ENCODE measurements around the gene TMEM41B. TPM values are rescaled to one million over a fixed set of nuclear protein-coding genes. Genes with fewer than 3 reads are reported as not detected.
"Not testable (repeated sequence)": the region's sequence is repeated elsewhere in the genome, so short reads cannot be mapped to it uniquely, and the experiment has no call there.

TMEM41B gene, protein sequence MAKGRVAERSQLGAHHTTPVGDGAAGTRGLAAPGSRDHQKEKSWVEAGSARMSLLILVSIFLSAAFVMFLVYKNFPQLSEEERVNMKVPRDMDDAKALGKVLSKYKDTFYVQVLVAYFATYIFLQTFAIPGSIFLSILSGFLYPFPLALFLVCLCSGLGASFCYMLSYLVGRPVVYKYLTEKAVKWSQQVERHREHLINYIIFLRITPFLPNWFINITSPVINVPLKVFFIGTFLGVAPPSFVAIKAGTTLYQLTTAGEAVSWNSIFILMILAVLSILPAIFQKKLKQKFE
- total RNA-seq: 10 to 100 TPM; 30.5 to 41.1 (median 39.4) TPM

DNA sequence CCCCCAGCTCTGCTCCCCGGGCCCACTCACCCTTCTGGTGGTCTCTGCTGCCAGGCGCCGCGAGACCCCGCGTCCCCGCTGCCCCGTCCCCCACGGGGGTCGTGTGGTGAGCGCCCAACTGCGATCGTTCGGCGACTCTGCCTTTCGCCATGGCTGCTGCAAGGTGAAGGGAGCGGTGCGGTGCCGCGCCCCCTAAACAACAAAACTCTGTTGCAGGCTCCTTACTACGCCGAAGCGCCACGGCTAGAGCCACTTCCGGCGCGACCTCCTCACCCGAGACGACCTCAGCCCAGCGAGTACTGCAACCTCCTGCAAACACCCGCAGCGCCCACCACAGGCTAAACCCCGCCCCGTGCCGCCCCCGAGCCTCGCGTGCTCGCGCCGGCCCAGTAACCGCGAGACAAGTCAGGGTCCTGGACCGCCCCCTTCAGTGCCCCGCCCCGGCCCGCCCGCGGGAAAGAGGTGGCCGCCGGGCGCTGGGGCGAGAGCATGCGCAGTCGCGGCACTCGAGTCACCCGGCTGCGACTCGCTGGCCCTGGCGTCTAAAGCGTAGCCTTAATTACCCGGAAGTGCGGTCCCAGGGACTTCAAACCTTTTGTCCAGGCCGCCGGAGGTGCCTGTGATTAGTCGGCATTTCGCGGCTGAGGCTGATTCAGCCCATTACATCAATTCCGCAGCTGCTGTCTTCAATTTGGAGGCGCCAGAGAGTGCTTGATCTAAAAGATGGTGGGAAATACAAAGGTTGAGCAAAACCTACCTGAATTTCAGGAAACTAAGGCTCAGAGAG lies at the start of gene TMEM41B:
Gene TMEM41B (minus strand): TSS at position 303 of the 787 bp plus-strand sequence. CDS start 152 bp downstream, at position 151.
- TF ChIP-seq POLR2A (IDR thresholded peaks at IDR 0.05): no peak
- TF ChIP-seq CTCF (IDR thresholded peaks at IDR 0.05): no peak
- intact Hi-C loops (cut with DNase I; ENCODE audit: low total_unique reads): no loop called here
- peak within 1 kb of the TSS; percentile 100 for H3K4me3 ChIP-seq (ENCODE audit: low read depth, poor library complexity, severe bottlenecking)
- DNase-seq (ENCODE audit: low spot score in 2 of 2): peak; percentile 96 to 99
- 1% methylated on average over 23 to 45 of the region's 71 CpGs for WGBS, 2 donors

- intact Hi-C loops (cut with DNase I; ENCODE audit: low total_unique reads): no loop called here
- DNase-seq (ENCODE audit: low spot score in 2 of 2): peak in 1 of 2 donors; percentile 67
- no peak overlapping the region for H3K4me3 ChIP-seq (ENCODE audit: low read depth, poor library complexity, severe bottlenecking)
- TF ChIP-seq POLR2A (IDR thresholded peaks at IDR 0.05) (no peak), CTCF (IDR thresholded peaks at IDR 0.05) (no peak)
- WGBS, 2 donors: 56 to 72% methylated on average over 2 of the region's 2 CpGs
These were observed 48.0 kb upstream of the TMEM41B start for GRCh38 chr11:9362393-9362863.

GRCh38 chr11:9360862-9361622 lies 46.6 kb upstream of the TMEM41B start:
- DNase-seq (ENCODE audit: low spot score in 2 of 2): peak in 1 of 2 donors; percentile 18
- intact Hi-C loops (cut with DNase I; ENCODE audit: low total_unique reads); H3K4me3 ChIP-seq (ENCODE audit: low read depth, poor library complexity, severe bottlenecking): not testable (repeated sequence)
- 74 to 77% methylated on average over 13 of the region's 13 CpGs for WGBS, 2 donors

DNA sequence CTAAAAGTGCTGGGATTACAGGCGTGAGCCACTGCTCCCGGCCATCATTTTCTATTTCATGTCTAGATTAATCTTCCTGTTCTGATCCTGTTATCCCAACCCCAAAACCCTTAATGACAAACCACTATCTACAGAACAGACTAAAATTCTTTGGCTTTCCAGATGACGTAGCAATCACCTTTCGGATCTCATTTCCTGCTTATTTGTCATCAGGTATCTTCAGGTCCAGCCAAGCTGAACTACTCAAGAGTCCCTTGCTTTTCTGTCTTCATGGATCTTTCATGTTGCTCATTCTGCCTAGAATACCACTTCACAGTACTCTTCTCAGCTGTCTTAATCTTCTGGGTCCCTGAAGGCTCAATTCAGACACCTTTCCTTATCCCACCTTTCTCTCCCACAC lies 42.6 kb upstream of the TMEM41B start:
- no peak for DNase-seq (ENCODE audit: low spot score in 2 of 2)
- TF ChIP-seq CTCF (IDR thresholded peaks at IDR 0.05): no peak
- TF ChIP-seq POLR2A (IDR thresholded peaks at IDR 0.05): no peak
- H3K4me3 ChIP-seq (ENCODE audit: low read depth, poor library complexity, severe bottlenecking): no peak overlapping the region
- intact Hi-C loops (cut with DNase I; ENCODE audit: low total_unique reads): no loop called here
- WGBS, 2 donors: 92 to 93% methylated on average over 4 of the region's 4 CpGs

GRCh38 chr11:9351321-9351881 lies 37.0 kb upstream of the TMEM41B start:
- no peak overlapping the region for H3K4me3 ChIP-seq (ENCODE audit: low read depth, poor library complexity, severe bottlenecking)
- TF ChIP-seq CTCF (IDR thresholded peaks at IDR 0.05) (no peak), POLR2A (IDR thresholded peaks at IDR 0.05) (no peak)
- 71 to 76% methylated on average over 6 of the region's 6 CpGs for WGBS, 2 donors
- intact Hi-C loops (cut with DNase I; ENCODE audit: low total_unique reads): no loop called here
- DNase-seq (ENCODE audit: low spot score in 2 of 2): no peak

DNA sequence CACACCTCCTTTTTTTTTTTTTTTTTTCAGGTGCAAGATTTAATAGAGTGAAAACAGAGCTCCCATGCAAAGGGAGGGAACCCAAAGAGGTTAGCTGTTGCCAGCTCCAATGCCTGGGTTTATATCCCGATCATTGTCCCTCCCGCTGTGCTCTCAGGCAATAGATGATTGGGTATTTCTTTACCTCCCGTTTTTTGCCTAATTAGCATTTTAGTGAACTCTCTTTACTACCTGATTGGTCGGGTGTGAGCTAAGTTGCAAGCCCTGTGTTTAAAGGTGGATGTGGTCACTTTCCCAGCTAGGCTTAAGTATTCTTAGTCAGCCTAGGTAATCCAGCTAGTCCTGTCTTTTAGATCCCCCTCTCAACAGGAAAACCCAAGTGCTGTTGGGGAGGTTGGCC lies 33.4 kb upstream of the TMEM41B start:
- WGBS, 2 donors: 75 to 77% methylated on average over 4 of the region's 4 CpGs
- H3K4me3 ChIP-seq (ENCODE audit: low read depth, poor library complexity, severe bottlenecking); intact Hi-C loops (cut with DNase I; ENCODE audit: low total_unique reads); DNase-seq (ENCODE audit: low spot score in 2 of 2): not testable (repeated sequence)
